ENCODE results near the gene PANK2. TPM values are rescaled to one million over a fixed set of nuclear protein-coding genes. Genes with fewer than 3 reads are reported as not detected.
A peak's percentile ranks its signal among the peaks of the same experiment; 100 is the strongest.
"Not testable (repeated sequence)": the region's sequence is repeated elsewhere in the genome, so short reads cannot be mapped to it uniquely, and the experiment has no call there.

PANK2 gene
- total RNA-seq, result 10 to 100 TPM; 45.7 to 53.2 TPM
- polyA plus RNA-seq, result 10 to 100 TPM; 21.4 to 45.3 TPM
- long read RNA-seq, donor 1, partial matches to known transcripts, result 3 of 11 reads
- long read RNA-seq, donor 1, other reads (novel, unspliced or antisense), result 7 of 11 reads
- long read RNA-seq, donor 2, transcript PANK2-201 (7 exons, 2,280 nt), result major isoform, 9 of 88 reads
- long read RNA-seq, donor 2, transcript PANK2-202 (7 exons, 1,843 nt), result major isoform, 9 of 88 reads
- long read RNA-seq, donor 2, partial matches to known transcripts, result 5 of 88 reads
- long read RNA-seq, donor 2, other reads (novel, unspliced or antisense), result 63 of 88 reads

GRCh38 chr20:3888622-3889488 lies at the start of gene PANK2:
Gene PANK2, plus strand, starts transcription at chr20:3889387.
- Histone ChIP-seq H3K9me3 (ENCODE audit: control insufficient read depth, low read length) (no peaks in the 10 kb centered on the region), H3K4me1 (ENCODE audit: control insufficient read depth in 1 of 2, insufficient read depth in 2 of 2, low read length in 2 of 2) (no peaks in the 10 kb centered on the region), H3K4me3 (ENCODE audit: low read length in 2 of 2) (peak within 1 kb of the TSS; percentile 88 to 89), H3K27ac (ENCODE audit: low read depth in 1 of 2, low read length in 2 of 2) (peak within 1 kb of the TSS; percentile 85 to 86), H3K27me3 (ENCODE audit: control insufficient read depth in 1 of 2, insufficient read depth in 2 of 2, low read length in 1 of 2) (no peaks in the 10 kb centered on the region), H3K36me3 (ENCODE audit: control insufficient read depth in 1 of 2, insufficient read depth in 2 of 2, low read length in 1 of 2) (no peaks in the 10 kb centered on the region)
- intact Hi-C loops (cut with DNase I), result loop anchor here (2.0 kb wide), 2 partner anchors 196 to 202 kb away; no protein-coding TSS in a partner anchor
- 0 to 1% methylated on average over 57 to 72 of the region's 72 CpGs for WGBS, 2 donors
- ATAC-seq (ENCODE audit: low FRiP score) (peak; percentile 98), DNase-seq (peak; percentile 100)

DNA sequence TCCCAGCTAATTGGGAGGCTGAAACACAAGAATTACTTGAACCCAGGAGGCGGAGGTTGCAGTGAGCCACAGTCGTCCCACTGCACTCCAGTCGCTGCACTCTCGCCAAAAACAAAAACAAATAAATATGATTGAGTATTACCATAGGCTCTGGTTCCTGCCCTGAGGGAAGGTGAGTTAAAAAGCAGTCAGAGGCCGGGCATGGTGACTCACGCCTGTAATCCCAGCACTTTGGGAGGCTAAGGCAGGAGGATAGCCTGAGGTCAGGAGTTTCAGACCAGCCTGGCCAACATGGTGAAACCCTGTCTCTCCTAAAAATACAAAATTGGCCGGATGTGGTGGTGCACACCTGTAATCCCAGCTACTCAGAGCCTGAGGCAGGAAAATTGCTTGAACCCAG lies 49.0 kb upstream of the PANK2 start:
- WGBS, 2 donors, result 94 to 97% methylated on average over 7 of the region's 7 CpGs
- not testable (repeated sequence) for H3K4me1 ChIP-seq (ENCODE audit: control insufficient read depth in 1 of 2, insufficient read depth in 2 of 2, low read length in 2 of 2); H3K36me3 ChIP-seq (ENCODE audit: control insufficient read depth in 1 of 2, insufficient read depth in 2 of 2, low read length in 1 of 2); H3K4me3 ChIP-seq (ENCODE audit: low read length in 2 of 2); H3K27ac ChIP-seq (ENCODE audit: low read depth in 1 of 2, low read length in 2 of 2); H3K27me3 ChIP-seq (ENCODE audit: control insufficient read depth in 1 of 2, insufficient read depth in 2 of 2, low read length in 1 of 2); ATAC-seq (ENCODE audit: low FRiP score); H3K9me3 ChIP-seq (ENCODE audit: control insufficient read depth, low read length); DNase-seq
- intact Hi-C loops (cut with DNase I), result loop anchor here (10.0 kb wide), 3 partner anchors 55 to 165 kb away; partner anchors contain the start of genes ADAM33 (in 1 of the 2), CENPB (in 1 of the 2) and SPEF1 (in 1 of the 2)

- intact Hi-C loops (cut with DNase I), result loop anchor here (10.0 kb wide), 3 partner anchors 58 to 168 kb away; partner anchors contain the start of genes ADAM33 (in 1 of the 2), CENPB (in 1 of the 2) and SPEF1 (in 1 of the 2)
Measured at GRCh38 chr20:3842348-3842930, 46.7 kb upstream of the PANK2 start.

DNA sequence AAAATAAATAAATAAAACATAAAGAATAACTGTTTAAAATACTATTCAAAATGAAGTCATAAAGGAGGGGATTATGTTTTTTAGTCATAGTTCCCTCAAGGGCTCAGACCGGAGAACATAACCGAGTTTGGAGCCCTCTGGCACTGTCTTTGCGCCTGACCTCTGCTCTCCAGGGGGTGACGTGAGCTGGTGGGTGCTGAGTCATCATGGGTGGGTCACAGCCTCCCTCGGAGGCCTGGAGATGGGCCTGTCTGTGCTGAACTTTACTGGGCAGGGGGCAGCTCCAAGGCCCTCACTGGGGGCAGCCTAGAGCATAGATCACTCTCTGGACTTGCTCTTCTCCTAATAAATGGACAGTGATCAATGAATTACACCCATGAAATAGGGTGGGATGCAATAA lies 45.7 kb upstream of the PANK2 start:
- ATAC-seq (ENCODE audit: low FRiP score), result no peak
- WGBS, 2 donors, result 73 to 77% methylated on average over 5 of the region's 5 CpGs
- Histone ChIP-seq H3K27me3 (ENCODE audit: control insufficient read depth in 1 of 2, insufficient read depth in 2 of 2, low read length in 1 of 2) (no peaks in the 10 kb centered on the region), H3K4me1 (ENCODE audit: control insufficient read depth in 1 of 2, insufficient read depth in 2 of 2, low read length in 2 of 2) (no peaks in the 10 kb centered on the region), H3K9me3 (ENCODE audit: control insufficient read depth, low read length) (no peaks in the 10 kb centered on the region), H3K27ac (ENCODE audit: low read depth in 1 of 2, low read length in 2 of 2) (no peak overlapping the region), H3K4me3 (ENCODE audit: low read length in 2 of 2) (no peak overlapping the region), H3K36me3 (ENCODE audit: control insufficient read depth in 1 of 2, insufficient read depth in 2 of 2, low read length in 1 of 2) (no peaks in the 10 kb centered on the region)
- intact Hi-C loops (cut with DNase I), result loop anchor here (10.0 kb wide), 3 partner anchors 59 to 169 kb away; partner anchors contain the start of genes ADAM33 (in 1 of the 2), CENPB (in 1 of the 2) and SPEF1 (in 1 of the 2)
- DNase-seq, result no peak

More at GRCh38 chr20:3842348-3842930, 46.7 kb upstream of the PANK2 start:
- no peak overlapping the region for H3K4me3 ChIP-seq (ENCODE audit: low read length in 2 of 2)
- no peaks in the 10 kb centered on the region for H3K27me3 ChIP-seq (ENCODE audit: control insufficient read depth in 1 of 2, insufficient read depth in 2 of 2, low read length in 1 of 2)
- no peaks in the 10 kb centered on the region for H3K9me3 ChIP-seq (ENCODE audit: control insufficient read depth, low read length)
- no peak for ATAC-seq (ENCODE audit: low FRiP score)
- H3K36me3 ChIP-seq (ENCODE audit: control insufficient read depth in 1 of 2, insufficient read depth in 2 of 2, low read length in 1 of 2), result no peaks in the 10 kb centered on the region
- H3K27ac ChIP-seq (ENCODE audit: low read depth in 1 of 2, low read length in 2 of 2), result no peak overlapping the region
- no peak for DNase-seq
- H3K4me1 ChIP-seq (ENCODE audit: control insufficient read depth in 1 of 2, insufficient read depth in 2 of 2, low read length in 2 of 2), result no peaks in the 10 kb centered on the region
- whole genome bisulfite sequencing, 2 donors, result 88 to 89% methylated on average over 7 of the region's 7 CpGs

DNA sequence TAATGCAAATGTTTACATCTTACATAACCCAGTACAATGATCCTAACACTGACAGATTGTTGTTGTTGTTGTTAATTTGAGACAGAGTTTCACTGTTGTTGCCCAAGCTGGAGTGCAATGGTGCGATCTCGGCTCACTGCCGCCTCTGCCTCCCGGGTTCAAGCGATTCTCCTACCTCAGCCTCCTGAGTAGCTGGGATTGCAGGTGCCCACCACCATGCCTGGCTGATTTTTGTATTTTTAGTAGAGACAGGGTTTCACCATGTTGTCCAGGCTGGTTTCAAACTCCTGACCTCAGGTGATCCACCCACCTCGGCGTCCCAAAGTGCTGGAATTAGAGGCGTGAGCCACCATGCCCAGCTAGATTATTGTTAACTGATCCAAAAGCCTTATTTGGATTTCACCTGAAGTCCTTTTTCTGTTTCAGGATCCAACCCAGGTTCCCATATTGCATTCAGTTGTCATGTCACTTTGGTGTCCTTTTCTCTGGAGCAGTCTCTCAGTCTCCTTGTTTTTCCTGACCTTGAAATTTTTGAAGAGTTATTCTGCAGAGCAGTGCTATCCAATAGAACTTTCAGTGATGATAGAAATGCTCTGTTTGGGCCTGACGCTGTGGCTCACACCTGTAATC lies 45.1 kb upstream of the PANK2 start:
- H3K27me3 ChIP-seq (ENCODE audit: control insufficient read depth in 1 of 2, insufficient read depth in 2 of 2, low read length in 1 of 2); ATAC-seq (ENCODE audit: low FRiP score); H3K36me3 ChIP-seq (ENCODE audit: control insufficient read depth in 1 of 2, insufficient read depth in 2 of 2, low read length in 1 of 2); H3K9me3 ChIP-seq (ENCODE audit: control insufficient read depth, low read length); H3K4me1 ChIP-seq (ENCODE audit: control insufficient read depth in 1 of 2, insufficient read depth in 2 of 2, low read length in 2 of 2); H3K4me3 ChIP-seq (ENCODE audit: low read length in 2 of 2); DNase-seq; H3K27ac ChIP-seq (ENCODE audit: low read depth in 1 of 2, low read length in 2 of 2): not testable (repeated sequence)
- intact Hi-C loops (cut with DNase I), result loop anchor here (10.0 kb wide), 3 partner anchors 59 to 169 kb away; partner anchors contain the start of genes ADAM33 (in 1 of the 2), CENPB (in 1 of the 2) and SPEF1 (in 1 of the 2)
- 94 to 95% methylated on average over 9 of the region's 9 CpGs for WGBS, 2 donors

- ATAC-seq (ENCODE audit: low FRiP score) (no peak), DNase-seq (no peak)
- no peaks in the 10 kb centered on the region for H3K4me1 ChIP-seq (ENCODE audit: control insufficient read depth in 1 of 2, insufficient read depth in 2 of 2, low read length in 2 of 2)
- intact Hi-C loops (cut with DNase I), result loop anchor here (10.0 kb wide), 3 partner anchors 62 to 172 kb away; partner anchors contain the start of genes ADAM33 (in 1 of the 2), CENPB (in 1 of the 2) and SPEF1 (in 1 of the 2)
- no peaks in the 10 kb centered on the region for H3K9me3 ChIP-seq (ENCODE audit: control insufficient read depth, low read length)
- WGBS, 2 donors, result 0 to 1% methylated on average over 22 of the region's 22 CpGs
- no peaks in the 10 kb centered on the region for H3K36me3 ChIP-seq (ENCODE audit: control insufficient read depth in 1 of 2, insufficient read depth in 2 of 2, low read length in 1 of 2)
- peak overlapping the region; percentile 22 to 92 for H3K4me3 ChIP-seq (ENCODE audit: low read length in 2 of 2)
- H3K27me3 ChIP-seq (ENCODE audit: control insufficient read depth in 1 of 2, insufficient read depth in 2 of 2, low read length in 1 of 2), result no peaks in the 10 kb centered on the region
- peak overlapping the region; percentile 1 to 48 for H3K27ac ChIP-seq (ENCODE audit: low read depth in 1 of 2, low read length in 2 of 2)
Measured at GRCh38 chr20:3846378-3846739, 42.8 kb upstream of the PANK2 start.

- Histone ChIP-seq H3K4me3 (ENCODE audit: low read length in 2 of 2) (peak within 1 kb of the TSS; percentile 22 to 92), H3K36me3 (ENCODE audit: control insufficient read depth in 1 of 2, insufficient read depth in 2 of 2, low read length in 1 of 2) (no peaks in the 10 kb centered on the region), H3K27ac (ENCODE audit: low read depth in 1 of 2, low read length in 2 of 2) (peak within 1 kb of the TSS; percentile 71 to 77), H3K27me3 (ENCODE audit: control insufficient read depth in 1 of 2, insufficient read depth in 2 of 2, low read length in 1 of 2) (no peaks in the 10 kb centered on the region), H3K4me1 (ENCODE audit: control insufficient read depth in 1 of 2, insufficient read depth in 2 of 2, low read length in 2 of 2) (no peaks in the 10 kb centered on the region), H3K9me3 (ENCODE audit: control insufficient read depth, low read length) (no peaks in the 10 kb centered on the region)
- ATAC-seq (ENCODE audit: low FRiP score) (peak; percentile 97), DNase-seq (peak; percentile 92 to 96)
- WGBS, 2 donors, result 0% methylated on average over 50 to 72 of the region's 72 CpGs
- intact Hi-C loops (cut with DNase I), result loop anchor here (10.0 kb wide), 3 partner anchors 62 to 172 kb away; partner anchors contain the start of genes ADAM33 (in 1 of the 2), CENPB (in 1 of the 2) and SPEF1 (in 1 of the 2)
Measured at GRCh38 chr20:3846740-3847428, 42.3 kb upstream of the PANK2 start, which contains the start of gene MAVS. Gene MAVS, plus strand, starts transcription at chr20:3846834. Its CDS starts 7,791 bp downstream, at chr20:3854625.
